ENCODE measurements around the gene PDE4D.
"Not testable (repeated sequence)": the region's sequence is repeated elsewhere in the genome, so short reads cannot be mapped to it uniquely, and the experiment has no call there.

The PDE4D gene

GRCh38 chr5:59600153-59600552, 293.4 kb downstream of the PDE4D start:
- no peak for DNase-seq

- DNase-seq: no peak
These were observed 293.8 kb downstream of the PDE4D start for GRCh38 chr5:59599729-59600128.

- DNase-seq: no peak
These were observed 295.0 kb downstream of the PDE4D start for GRCh38 chr5:59598547-59598874.

- DNase-seq: no peak
These were observed 295.6 kb downstream of the PDE4D start for GRCh38 chr5:59597690-59598546.

- DNase-seq: no peak
These were observed 296.8 kb downstream of the PDE4D start for GRCh38 chr5:59596586-59597350.

- not testable (repeated sequence) for DNase-seq
These were observed 299.4 kb downstream of the PDE4D start for GRCh38 chr5:59594118-59594517.

GRCh38 chr5:59593439-59594007, 300.0 kb downstream of the PDE4D start:
- DNase-seq: no peak

GRCh38 chr5:59592101-59592500, 301.4 kb downstream of the PDE4D start:
- DNase-seq: no peak

GRCh38 chr5:59591162-59591561, 302.4 kb downstream of the PDE4D start:
- DNase-seq: no peak

- DNase-seq: no peak
These were observed 304.6 kb downstream of the PDE4D start for GRCh38 chr5:59588922-59589321.

- no peak for DNase-seq
These were observed 305.8 kb downstream of the PDE4D start for GRCh38 chr5:59587489-59588337.

- DNase-seq: no peak
These were observed 306.7 kb downstream of the PDE4D start for GRCh38 chr5:59586841-59587240.

GRCh38 chr5:59584858-59585846, 308.4 kb downstream of the PDE4D start:
- no peak for DNase-seq

GRCh38 chr5:59583810-59584562, 309.5 kb downstream of the PDE4D start:
- no peak for DNase-seq

GRCh38 chr5:59583151-59583809, 310.2 kb downstream of the PDE4D start:
- no peak for DNase-seq

GRCh38 chr5:59582746-59583145, 310.8 kb downstream of the PDE4D start:
- no peak for DNase-seq

GRCh38 chr5:59579824-59580167, 313.7 kb downstream of the PDE4D start:
- DNase-seq: no peak

GRCh38 chr5:59579101-59579823, 314.3 kb downstream of the PDE4D start:
- no peak for DNase-seq

GRCh38 chr5:59577485-59577884, 316.0 kb downstream of the PDE4D start:
- no peak for DNase-seq
